GM08714 (cell line): Measurements from ENCODE around the gene USP3.

ENCODE experiments used
- H3K4me3 ChIP-seq: fragments of 200-500 bp; sonication (Bioruptor generic); 2 replicates; pipeline ENCODE4 v1.5.1; 2014; ENCODE audit warnings: mild to moderate bottlenecking, low read length, inconsistent platforms
- ZNF274 ChIP-seq: IDR thresholded peaks from 2 replicates; pipeline ENCODE4 v1.6.1; 2012; ENCODE audit warnings: mild to moderate bottlenecking, low read depth, low read length

USP3 gene

GRCh38 chr15:63469984-63470383 is 34.4 kb upstream of the USP3 start:
- no peak overlapping the region for H3K4me3 ChIP-seq
- TF ChIP-seq ZNF274: no peak

- no peak for TF ChIP-seq ZNF274
- H3K4me3 ChIP-seq: peak overlapping the region; percentile 0; the same call in 1 of the 2 replicates
Observed at GRCh38 chr15:63473007-63473748, 31.2 kb upstream of the USP3 start.

GRCh38 chr15:63473749-63473998 is 30.7 kb upstream of the USP3 start:
- TF ChIP-seq ZNF274: no peak

GRCh38 chr15:63473999-63474809 is 30.2 kb upstream of the USP3 start:
- no peak for TF ChIP-seq ZNF274
- peak overlapping the region; percentile 21; the same call in 1 of the 2 replicates for H3K4me3 ChIP-seq

More at GRCh38 chr15:63473749-63473998, 30.7 kb upstream of the USP3 start:
- peak overlapping the region; percentile 0; the same call in 1 of the 2 replicates for H3K4me3 ChIP-seq

- H3K4me3 ChIP-seq: no peak overlapping the region; the same call in 1 of the 2 replicates
- TF ChIP-seq ZNF274: no peak
Observed at GRCh38 chr15:63474810-63475316, 29.5 kb upstream of the USP3 start.

- H3K4me3 ChIP-seq: no peak overlapping the region
- no peak for TF ChIP-seq ZNF274
Observed at GRCh38 chr15:63475707-63476106, 28.7 kb upstream of the USP3 start.

- H3K4me3 ChIP-seq: no peak overlapping the region
- TF ChIP-seq ZNF274: no peak
Observed at GRCh38 chr15:63476229-63476632, 28.2 kb upstream of the USP3 start.

- H3K4me3 ChIP-seq: no peak overlapping the region
- no peak for TF ChIP-seq ZNF274
Observed at GRCh38 chr15:63478243-63478642, 26.1 kb upstream of the USP3 start.

GRCh38 chr15:63480441-63480821 is 24.0 kb upstream of the USP3 start:
- TF ChIP-seq ZNF274: no peak
- H3K4me3 ChIP-seq: no peak overlapping the region

GRCh38 chr15:63481105-63481810 is 23.1 kb upstream of the USP3 start:
- TF ChIP-seq ZNF274: no peak
- H3K4me3 ChIP-seq: no peak overlapping the region

- H3K4me3 ChIP-seq: no peak overlapping the region
- TF ChIP-seq ZNF274: no peak
Observed at GRCh38 chr15:63482874-63483323, 21.5 kb upstream of the USP3 start.

GRCh38 chr15:63483521-63484371 is 20.6 kb upstream of the USP3 start:
- TF ChIP-seq ZNF274: no peak
- H3K4me3 ChIP-seq: no peak overlapping the region

GRCh38 chr15:63484433-63485186 is 19.8 kb upstream of the USP3 start:
- no peak for TF ChIP-seq ZNF274
- H3K4me3 ChIP-seq: no peak overlapping the region
